ENCODE results near the gene NPTX1.

Gene NPTX1

DNA sequence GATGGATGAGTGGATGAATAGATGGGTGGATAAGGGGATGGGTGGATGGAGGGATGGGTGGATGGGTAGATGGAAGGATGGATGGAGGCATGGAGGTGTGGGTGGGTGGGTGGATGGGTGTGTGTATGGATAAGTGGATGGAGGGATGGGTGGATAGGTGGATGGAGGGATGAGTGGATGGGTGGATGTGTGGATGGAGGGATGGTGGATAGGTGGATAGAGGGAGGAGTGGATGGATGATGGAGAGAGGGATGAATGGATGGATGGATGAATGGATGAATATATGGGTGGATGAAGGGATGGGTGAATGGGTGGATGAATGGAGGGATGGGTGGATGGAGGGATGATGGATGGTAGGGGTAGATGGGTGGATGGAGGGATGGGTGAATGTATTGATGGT is 27.5 kb upstream of the NPTX1 start:
- DNase-seq = no peak

DNA sequence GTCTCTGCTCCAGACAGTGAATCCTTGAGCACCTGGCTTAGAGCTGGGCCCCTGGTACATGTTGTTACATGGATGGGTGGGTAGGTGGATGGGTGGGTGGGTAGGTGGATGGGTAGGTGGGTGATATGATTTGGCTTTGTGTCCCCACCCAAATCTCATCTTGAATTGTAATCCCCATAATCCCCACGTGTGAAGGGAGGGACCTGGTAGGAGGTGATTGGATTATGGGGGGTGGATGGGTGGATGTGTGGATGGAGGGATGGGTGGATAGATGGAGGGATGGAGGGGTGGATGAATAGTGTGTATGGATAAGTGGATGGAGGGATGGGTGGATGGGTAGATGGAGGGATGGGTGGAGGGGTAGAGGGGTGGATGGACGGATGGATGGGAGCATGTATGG is 26.6 kb upstream of the NPTX1 start:
- no peak for DNase-seq

DNA sequence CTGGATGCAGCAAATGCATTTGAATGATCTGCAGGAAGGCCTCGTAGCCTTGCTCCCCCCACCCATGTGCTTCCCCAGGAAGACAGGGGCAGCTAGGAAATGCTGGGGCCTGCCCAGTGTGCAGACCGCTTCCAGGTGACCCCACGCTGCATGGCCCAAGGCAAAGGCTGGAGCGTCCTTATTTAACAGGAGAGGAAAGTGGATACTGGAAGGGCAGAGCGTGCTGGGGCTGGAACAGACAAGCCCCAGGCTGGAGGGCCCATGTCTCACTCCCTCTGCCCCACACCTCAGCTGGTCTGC is 26.1 kb upstream of the NPTX1 start:
- no peak for DNase-seq

DNA sequence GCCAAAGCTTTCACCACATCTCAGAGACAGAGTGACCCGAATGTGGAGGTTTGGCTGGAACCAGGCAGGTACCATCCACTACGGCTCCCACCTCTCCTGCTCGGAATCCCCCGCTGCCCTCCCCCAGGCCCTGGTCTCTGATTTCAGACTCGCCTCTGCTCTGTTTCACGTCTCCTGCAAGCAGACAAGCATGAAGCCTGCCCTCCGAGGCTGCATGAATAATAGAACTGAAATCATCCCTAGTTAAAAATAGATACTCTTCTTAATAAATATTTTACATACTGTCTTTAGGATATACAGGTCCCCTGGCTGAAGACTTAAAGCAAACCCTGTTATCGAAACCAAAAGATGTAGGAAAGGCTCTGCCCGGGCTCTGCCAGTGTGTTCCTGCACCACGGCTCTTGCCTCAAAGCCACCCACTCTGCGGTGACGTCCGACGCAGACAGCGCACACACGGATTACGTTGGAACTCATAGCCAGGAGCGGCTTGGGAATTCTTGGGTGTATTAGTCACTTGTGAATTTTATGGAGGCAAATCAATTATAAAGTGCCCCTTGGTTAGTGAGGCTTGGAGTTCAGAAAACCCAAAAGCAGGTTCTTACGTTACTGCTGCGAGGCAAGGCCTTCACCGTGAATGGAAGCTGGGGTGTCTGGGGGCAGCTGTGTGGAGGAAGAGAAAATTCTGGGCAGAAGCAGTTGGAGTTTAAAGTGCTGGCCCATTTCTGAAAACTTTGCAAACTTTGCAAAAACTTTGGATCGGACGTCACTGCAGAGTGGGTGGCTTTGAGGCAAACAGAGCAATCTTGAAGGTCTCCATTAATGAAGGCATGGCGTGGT is 25.6 kb upstream of the NPTX1 start:
- DNase-seq = no peak

DNA sequence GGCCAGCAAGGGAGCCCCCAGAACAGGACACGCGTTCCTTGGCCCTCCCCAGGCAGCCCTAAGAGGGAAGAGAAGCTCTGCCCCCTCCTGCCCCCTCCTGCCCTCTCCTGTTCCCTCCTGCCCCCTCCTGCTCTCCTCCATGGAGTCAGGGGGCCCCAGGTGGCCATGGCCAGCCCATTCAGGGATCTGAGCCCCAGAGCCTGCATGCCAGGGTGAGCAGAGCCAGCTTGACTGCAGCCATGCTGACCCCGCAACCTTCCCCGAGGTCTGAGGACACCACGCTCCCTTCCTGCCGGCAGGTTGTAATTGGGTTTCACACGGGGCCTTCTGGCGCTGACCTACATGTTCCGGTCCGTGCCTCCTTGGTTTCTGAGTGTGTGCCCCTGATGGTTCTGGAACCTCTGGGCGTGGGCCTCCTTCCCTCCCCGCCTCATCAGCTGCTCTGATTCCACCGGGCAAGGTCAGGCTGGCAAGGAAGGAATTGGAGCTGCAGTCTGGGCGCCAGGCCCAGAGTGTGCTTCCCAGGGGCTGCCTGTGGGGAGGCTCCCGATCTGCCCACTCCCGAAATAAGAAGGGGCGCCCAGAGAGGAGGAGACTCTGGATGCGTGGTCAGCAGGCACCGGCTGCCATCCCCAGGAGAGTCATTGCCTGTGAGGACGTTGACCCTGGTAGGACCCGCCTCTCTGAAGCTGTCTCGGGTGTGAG is 23.7 kb upstream of the NPTX1 start:
- DNase-seq = no peak

DNA sequence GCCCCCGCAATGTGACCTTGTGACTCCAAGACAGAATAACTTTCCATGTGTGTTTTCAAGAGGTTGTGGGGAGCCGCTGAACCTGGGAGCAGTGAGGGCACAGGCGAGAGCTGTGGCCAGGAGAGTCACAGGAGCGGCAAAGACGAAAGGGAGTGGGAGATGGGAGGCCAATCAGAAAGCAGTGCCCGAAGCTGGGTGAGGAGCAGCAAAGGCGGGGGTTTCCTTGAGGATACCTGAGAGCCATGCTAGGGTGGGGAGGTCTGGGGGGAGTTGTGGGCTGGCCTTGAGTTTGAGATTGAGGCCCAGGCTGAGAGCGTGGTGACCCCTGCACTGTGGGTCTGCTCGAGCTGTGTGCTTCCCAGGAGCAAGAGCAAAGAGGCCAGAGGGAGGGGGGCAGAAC is 23.2 kb upstream of the NPTX1 start:
- DNase-seq = no peak

DNA sequence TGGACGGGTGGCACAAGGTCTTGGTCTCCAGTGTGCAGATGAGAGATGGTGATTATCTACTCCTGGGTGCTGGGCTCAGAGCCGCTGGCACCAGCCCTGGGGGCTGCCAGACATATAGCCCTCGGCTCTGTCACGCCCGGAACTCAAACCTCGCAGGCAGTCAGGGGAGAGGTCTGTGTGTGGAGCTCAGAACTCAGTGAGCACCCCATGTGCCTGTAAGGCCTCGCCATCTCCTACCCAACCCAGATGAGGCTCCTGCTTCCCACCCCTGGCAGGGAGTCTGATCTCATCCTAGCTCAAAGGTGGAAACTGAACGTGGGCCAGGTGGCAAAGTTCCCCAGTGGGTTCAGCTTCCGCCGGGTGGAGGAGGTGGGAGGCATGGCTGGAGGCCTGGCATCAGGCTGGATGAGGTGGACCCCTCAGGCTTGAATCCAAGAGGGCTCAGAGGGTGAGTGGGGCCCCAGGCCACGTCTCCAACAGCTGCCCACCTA is 22.6 kb upstream of the NPTX1 start:
- DNase-seq = no peak

DNA sequence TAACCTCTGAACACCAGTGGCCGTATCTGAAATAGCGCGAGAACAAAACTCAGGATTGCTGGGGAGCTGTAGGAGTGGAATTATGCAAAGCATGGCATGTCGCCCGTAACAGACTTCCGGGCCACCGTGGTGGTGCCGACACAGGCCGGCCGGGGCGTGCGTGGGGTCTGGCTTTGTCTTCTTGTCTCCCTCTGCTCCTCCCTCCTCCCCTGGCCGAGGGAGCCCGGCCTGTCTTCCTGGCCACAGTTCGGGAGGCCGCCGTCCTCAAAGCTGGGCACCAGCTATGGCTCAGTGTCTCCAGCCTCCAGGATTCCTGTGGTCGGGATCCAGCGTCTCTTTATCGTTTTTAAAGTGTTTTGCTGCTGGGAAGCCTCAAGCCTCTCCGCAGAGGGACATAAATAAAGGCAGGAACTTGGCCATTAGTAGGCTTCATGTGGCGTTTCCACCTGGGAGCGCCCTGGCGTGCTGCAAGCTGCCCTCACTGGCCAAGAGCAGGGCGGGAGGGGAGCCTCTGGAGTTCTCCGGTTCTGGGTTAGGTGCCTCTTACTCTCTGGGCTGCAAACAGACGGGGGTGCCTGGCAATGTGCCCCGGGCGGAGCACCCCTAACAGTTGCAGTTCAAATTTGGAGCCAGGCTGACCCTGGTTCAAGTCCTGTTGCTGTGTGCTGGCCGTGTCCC is 22.0 kb upstream of the NPTX1 start:
- DNase-seq = no peak

DNA sequence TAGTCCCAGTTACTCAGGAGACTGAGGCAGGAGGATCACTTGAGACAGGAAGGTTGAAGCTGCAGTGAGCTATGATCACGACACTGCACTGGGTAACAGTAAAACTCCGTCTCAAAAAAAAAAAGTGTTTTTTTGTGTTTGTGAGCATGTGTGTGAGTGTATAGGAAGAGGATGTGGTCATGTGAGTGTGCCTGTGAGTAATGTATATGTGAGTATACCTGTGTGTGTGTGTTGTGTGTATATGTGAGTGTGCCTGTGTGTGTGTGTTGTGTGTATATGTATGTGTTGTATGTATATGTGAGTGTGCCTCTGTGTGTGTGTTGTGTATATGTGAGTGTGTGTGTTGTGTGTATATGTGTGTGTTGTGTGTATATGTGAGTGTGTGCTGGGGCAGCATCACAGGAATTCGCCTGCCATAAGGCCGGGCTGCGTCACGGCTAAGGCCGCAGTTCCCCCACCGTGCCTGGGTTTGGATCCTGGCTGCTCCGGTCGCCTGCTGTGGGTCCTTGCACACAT is 21.4 kb upstream of the NPTX1 start:
- no peak for DNase-seq

DNA sequence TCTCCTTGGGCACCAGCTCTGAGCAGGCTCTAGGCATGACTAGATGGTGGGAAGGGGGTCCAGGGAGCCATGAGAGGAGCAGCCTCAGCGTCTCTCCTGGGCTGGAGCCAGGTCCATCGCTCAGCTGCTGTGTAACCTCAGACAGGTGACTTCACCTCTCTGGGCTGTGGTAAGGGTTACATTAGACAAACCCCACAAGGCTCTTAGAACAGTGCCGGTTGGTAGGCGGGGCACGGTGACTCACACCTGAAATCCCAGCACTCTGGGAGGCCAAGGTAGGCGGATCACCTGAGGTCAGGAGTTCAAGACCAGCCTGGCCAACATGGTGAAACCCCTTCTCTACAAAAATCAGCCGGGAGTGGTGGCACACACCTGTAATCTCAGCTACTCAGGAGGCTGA is 18.1 kb upstream of the NPTX1 start:
- no peak for DNase-seq

DNA sequence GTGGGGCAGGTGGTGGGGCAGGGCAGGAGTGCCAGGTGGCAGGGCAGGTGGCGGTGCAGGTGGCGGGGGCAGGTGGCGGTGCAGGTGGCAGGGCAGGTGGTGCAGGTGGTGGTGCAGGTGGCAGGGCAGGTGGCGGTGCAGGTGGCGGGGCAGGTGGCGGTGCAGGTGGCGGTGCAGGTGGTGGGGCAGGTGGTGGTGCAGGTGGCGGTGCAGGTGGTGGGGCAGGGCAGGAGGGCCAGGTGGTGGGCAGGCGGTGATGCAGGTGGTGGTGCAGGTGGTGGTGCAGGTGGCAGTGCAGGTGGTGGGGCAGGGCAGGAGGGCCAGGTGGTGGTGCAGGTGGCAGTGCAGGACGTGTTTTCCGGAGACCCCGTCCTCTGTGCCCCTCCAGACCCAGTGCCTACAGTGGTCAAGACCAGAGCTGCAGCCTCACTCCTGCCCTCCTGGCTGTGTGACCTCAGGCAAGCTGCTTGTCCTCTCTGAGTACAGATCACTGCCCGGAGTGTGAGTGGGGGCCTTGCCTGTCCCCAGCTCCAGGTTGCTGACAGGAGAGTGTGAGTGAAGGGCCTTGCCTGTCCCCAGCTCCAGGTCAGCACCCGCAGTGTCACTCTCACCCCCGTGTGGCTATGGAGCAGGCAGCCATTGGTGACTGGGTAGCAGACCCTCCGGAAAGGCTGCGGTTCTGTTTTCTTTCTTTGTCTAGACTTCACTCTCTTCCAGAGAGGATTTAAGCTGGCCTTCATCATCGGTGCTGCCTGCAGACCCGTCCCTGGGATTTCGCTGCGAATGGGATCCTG is 16.1 kb upstream of the NPTX1 start:
- no peak for DNase-seq

DNA sequence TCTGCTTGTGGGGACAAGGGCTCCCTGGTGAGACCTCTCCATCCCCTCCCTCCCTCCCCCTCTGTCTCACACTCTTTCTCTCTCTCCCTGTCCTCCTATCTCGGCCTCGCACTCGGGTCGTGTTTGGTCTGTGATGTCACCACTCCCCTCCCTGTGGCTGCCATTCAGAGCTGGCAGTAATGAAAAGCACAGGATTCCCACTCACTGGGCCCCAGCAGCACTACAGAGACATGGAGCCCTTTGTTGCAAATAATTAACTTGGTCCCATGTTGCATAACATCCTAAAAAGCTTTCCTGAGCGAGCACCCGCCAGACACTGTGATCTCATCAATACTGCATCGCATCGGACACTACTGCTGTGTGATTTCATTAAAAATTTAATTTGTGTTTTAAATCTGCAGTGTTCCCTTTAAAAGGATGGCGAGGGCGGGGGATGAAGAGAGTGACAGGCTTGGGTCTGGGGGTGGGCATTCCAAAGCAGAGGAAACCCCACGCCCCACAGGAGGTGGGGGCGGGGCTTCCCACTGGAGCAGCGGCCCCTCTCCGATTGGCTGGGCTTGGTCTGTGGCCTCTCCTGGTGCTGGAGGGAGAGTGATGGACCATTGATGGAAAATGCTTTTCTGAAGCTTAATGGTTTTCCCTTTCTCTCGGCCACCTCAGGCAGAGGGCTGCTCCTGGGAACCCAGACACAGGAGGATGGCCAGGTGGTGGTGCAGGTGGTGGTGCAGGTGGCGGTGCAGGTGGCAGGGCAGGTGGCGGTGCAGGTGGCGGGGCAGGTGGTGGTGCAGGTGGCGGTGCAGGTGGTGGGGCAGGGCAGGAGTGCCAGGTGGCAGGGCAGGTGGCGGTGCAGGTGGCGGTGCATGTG is 15.3 kb upstream of the NPTX1 start:
- DNase-seq = no peak

DNA sequence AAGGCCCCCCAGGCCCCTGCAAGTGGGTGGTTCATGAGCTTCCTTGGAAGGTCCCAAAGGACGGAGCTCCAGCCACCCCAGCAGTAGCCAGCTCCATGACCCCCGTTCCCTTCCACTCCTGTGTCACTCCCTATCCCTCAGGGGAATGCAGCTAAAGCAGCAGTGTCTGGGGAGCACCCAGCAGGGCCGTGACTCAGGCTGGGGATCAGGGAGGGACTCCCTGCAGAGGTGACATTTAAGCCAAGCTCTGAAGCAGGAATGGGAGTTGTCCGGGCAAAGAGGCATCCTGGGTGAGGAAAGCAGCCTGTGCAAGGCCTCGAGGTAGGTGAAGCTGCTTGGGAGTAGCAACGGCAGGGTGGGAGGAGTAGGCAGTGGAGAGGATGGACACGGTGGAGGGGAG is 11.1 kb upstream of the NPTX1 start:
- no peak for DNase-seq

DNA sequence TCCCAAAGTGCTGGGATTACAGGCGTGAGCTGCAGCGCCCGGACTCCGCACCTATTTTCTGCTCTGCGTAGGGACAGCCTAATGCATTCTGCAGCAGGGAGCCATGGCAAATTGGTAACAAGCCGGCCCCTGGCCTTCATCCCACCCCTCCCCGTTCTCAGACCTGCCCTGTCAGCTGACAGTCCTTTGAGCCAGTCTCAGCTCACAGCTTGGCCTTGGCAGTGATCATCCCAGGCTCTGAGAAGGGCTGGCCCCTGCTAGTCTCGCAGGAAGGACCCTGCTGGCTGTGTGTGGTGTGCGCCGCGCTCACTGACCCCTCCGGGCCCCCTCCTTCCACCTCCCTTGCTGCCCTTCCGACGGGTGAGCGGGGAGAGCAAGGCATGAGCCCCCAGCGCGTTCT is 10.3 kb upstream of the NPTX1 start:
- no peak for DNase-seq

DNA sequence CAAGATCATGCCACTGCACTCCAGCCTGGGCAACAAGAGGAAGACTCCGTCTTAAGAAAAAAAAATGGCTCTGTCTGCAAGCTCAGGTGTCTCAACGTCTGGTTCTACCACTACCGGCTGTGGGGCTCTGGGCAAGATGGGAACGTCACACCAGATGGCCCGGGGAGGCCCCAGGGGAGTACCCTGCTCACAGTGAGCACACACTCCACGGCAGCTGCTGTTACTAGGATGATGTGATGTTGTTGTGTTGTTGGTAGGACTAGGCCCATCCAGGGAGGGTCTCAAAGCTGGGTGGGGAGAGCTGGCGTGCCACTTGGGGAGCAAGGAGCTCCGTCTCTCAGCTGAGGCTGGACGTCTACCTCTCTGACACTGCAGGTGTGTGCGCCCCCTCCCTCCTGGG is 9.4 kb upstream of the NPTX1 start:
- DNase-seq = no peak

DNA sequence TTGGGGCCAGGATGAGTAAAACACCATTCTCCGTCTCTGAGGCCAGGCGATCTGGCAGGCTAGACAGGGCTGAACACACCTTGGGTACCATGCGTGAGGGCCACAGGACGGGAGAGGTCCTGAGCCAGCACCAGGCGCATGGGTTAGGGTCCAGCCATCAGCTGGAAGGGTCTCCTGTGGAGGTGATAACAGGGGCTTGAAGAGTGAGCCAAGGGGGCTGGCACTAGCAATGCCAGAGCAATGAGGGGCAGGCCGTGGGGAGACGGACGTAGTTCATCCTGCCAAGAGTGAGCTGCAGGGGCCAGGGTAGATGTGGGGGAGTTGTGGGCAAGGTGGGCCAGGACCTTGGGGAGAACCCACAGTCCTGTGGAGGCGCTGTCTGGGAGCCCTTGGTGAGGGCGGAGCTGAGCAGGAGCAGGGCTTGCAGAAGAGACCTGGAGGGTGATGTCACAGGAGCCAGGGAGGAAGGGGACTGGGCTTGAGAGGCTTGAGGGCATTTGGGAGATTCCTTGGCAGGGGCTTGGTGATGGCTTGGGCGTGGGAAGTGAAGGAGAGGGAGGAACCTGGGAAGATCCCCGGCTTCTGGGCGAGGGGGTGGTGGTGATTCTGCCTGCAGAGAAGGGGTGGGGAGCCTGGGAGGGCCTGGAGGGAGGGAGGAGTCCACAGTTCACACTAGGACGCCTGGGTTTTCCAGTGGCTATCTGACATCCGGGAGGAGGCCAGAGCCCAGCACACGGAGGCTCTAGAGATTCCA is 6.3 kb upstream of the NPTX1 start:
- DNase-seq = no peak

DNA sequence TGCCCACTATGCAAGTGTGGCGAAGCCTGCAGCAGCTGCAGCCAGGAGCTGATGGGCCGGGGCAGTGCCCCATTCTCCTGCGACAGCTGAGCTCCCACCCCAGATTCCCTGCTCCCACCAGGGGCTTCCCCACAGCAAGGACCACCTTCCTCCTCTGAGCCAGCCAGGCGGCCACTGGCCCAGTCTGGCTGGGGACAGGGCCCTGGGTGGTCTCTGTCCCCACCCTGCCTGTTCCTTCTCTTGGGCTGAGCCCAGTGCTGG is 5.6 kb upstream of the NPTX1 start:
- no peak for DNase-seq

DNA sequence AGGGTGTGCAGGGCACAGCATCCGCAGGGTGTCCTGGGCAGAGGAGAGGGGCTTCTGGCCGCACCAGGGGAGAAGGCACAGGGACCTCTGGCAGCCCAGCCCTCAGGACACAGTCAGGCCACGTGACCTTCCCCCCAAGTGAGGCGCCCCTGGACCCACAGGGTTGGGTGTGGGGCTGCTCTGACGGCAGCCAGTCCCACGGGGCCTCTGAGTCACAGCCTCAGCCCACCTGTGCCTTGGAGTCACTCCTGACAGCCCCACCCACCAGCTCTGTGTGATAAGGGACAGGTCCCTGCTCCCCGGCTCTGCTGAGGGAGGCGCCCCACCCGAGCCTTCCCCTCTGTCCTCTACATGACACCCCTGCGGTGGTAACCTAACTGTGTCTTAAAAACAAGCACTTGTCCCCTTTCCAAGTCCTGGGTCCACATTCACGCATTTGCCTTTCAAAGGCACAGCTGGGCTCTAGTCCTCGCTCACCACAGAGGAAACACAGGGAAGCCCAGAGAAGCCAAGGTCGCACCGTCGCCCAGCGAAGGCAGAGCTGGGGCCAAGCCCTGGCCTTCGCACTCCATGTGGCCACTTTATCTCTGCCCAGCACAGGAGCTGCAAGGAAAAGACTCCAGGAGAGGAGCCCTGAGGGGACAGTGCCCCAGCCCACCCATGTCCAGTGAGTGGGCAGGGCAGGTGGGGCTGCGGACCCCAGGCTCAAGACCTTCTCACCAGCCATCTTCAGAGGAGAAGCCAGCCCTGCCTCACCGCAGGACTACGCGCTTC is 5.1 kb upstream of the NPTX1 start:
- no peak for DNase-seq

DNA sequence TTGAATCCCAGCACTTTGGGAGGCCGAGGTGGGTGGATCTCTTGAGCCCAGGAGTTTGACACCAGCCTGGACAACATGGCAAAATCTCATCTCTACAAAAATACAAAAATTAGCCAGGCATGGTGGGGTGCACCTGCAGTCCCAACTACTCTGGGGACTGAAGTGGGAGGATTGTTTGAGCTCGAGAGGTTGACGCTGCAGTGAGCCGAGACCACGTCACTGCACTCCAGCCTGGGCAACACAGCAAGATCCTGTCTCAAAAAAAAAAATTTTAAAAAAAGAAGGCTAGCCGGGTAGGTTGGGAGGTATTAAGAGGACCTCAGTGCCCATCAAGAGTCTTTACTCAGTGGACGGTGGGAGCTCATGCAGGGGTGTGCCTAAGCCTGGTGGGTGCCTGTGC is 3.8 kb upstream of the NPTX1 start:
- no peak for DNase-seq

DNA sequence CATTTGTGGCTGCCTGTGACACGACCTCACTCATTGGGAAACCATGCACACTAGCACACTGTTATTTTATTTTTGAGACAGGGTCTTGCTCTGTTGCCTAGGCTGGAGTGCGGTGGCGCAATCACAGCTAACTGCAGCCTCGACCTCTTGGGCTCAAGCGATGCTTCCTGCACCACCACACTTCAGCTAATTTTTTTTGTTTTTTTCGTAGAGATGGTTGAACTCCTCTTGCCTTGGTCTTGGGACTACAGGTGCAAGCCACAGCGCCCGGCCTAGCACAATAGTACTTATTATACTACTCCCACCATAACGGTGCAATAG is 2.8 kb upstream of the NPTX1 start:
- DNase-seq = no peak
